AG04450 (cell line): ENCODE measurements around the gene ARFGEF3. TPM values are rescaled to one million over a fixed set of nuclear protein-coding genes. Genes with fewer than 3 reads are reported as not detected.

Experiments used
- CTCF ChIA-PET: fragments of 300-600, 350-600 bp; formaldehyde crosslinking; extraction: SDS; loops from one replicate; lab custom pipeline; 2022; ENCODE audit warnings: antibody characterized with exemption, inconsistent platforms; lab: Charles Lee
- POLR2A ChIA-PET: fragments of 350-600 bp; formaldehyde crosslinking; extraction: SDS; loops from one replicate; lab custom pipeline; 2021; ENCODE audit warnings: antibody characterized with exemption, inconsistent platforms; lab: Yijun Ruan, JAX
- DNase-seq: peaks from one replicate; pipeline ENCODE4 v3.0.0-alpha.2; 2011; ENCODE audit warnings: low read depth, low spot score
- H3K27ac ChIP-seq: one replicate; pipeline ENCODE4 v1.5.1; 2012; ENCODE audit warnings: low read depth, low read length, control low read depth
- H3K27me3 ChIP-seq: one replicate; pipeline ENCODE4 v1.6.0; 2012; ENCODE audit warnings: low read length; ENCODE audit not compliant: control insufficient read depth, insufficient read depth
- H3K4me3 ChIP-seq: 2 replicates; pipeline ENCODE4 v1.5.1; 2011; ENCODE audit warnings: mild to moderate bottlenecking, low read depth, low read length, control low read depth
- H3K9me3 ChIP-seq: 2 replicates; pipeline ENCODE4 v1.5.1; 2012; ENCODE audit warnings: low read length; ENCODE audit not compliant: control insufficient read depth, insufficient read depth
- CTCF ChIP-seq: IDR thresholded peaks from 2 replicates; pipeline ENCODE4 v1.5.1; 2011; ENCODE audit warnings: low read depth, low read length, control low read depth, inconsistent platforms
- polyA plus RNA-seq: library from polyadenylated mRNA; depleted of rRNA; stranded (reverse); fragments of >200 nt; gene quantifications from 2 replicates; pipeline ENCODE4 v1.2.3, GENCODE V29; 2011

Gene ARFGEF3
- polyA plus RNA-seq, 1 experiment = 0.02 TPM

- Histone ChIP-seq H3K9me3 (no peaks in the 10 kb centered on the region; the same call in 1 of the 2 replicates), H3K27ac (no peak overlapping the region), H3K27me3 (no peaks in the 10 kb centered on the region), H3K4me3 (no peak overlapping the region)
- ChIA-PET CTCF (no interaction called here), POLR2A (no interaction called here)
- no peak for DNase-seq
- TF ChIP-seq CTCF = no peak
Observed at GRCh38 chr6:138341176-138341575, 179.4 kb downstream of the ARFGEF3 start.

GRCh38 chr6:138343112-138343511, 181.4 kb downstream of the ARFGEF3 start:
- POLR2A ChIA-PET = no interaction called here

GRCh38 chr6:138345565-138346285, 184.0 kb downstream of the ARFGEF3 start:
- ChIA-PET POLR2A (no interaction called here), CTCF (no interaction called here)
- no peak for TF ChIP-seq CTCF
- DNase-seq = no peak
- H3K27me3 ChIP-seq = no peaks in the 10 kb centered on the region
- no peaks in the 10 kb centered on the region for H3K9me3 ChIP-seq
- no peak overlapping the region for H3K4me3 ChIP-seq
- H3K27ac ChIP-seq = no peak overlapping the region

More at GRCh38 chr6:138343112-138343511, 181.4 kb downstream of the ARFGEF3 start:
- Histone ChIP-seq H3K9me3 (no peaks in the 10 kb centered on the region), H3K27me3 (no peaks in the 10 kb centered on the region), H3K4me3 (no peak overlapping the region), H3K27ac (no peak overlapping the region)
- TF ChIP-seq CTCF = no peak
- DNase-seq = no peak
- CTCF ChIA-PET = no interaction called here

- ChIA-PET POLR2A (interaction anchor here (0.6 kb wide), 1 partner anchor 1548 kb away, joined by 4 read pairs; no protein-coding TSS in a partner anchor), CTCF (no interaction called here)
- Histone ChIP-seq H3K27ac (no peak overlapping the region), H3K27me3 (no peaks in the 10 kb centered on the region), H3K9me3 (no peaks in the 10 kb centered on the region), H3K4me3 (no peak overlapping the region)
- TF ChIP-seq CTCF = no peak
- DNase-seq = no peak
Observed at GRCh38 chr6:138346302-138347195, 184.8 kb downstream of the ARFGEF3 start.

GRCh38 chr6:138347864-138348263, 186.1 kb downstream of the ARFGEF3 start:
- ChIA-PET CTCF (no interaction called here), POLR2A (no interaction called here)

More at GRCh38 chr6:138347864-138348263, 186.1 kb downstream of the ARFGEF3 start:
- H3K27me3 ChIP-seq = no peaks in the 10 kb centered on the region
- DNase-seq = no peak
- no peak overlapping the region for H3K4me3 ChIP-seq
- no peak for TF ChIP-seq CTCF
- no peaks in the 10 kb centered on the region for H3K9me3 ChIP-seq
- no peak overlapping the region for H3K27ac ChIP-seq
